GM18951 (cell line): ENCODE measurements around the gene TRIM23.
A peak's percentile ranks its signal among the peaks of the same experiment; 100 is the strongest.
"Not testable (repeated sequence)": the region's sequence is repeated elsewhere in the genome, so short reads cannot be mapped to it uniquely, and the experiment has no call there.

ENCODE experiments used
- POLR2A ChIP-seq: IDR thresholded peaks from 4 replicates; pipeline ENCODE4 v1.6.1; 2011; ENCODE audit warnings: mild to moderate bottlenecking; ENCODE audit not compliant: insufficient read length, insufficient read depth; ENCODE audit errors: extremely low read depth
- in situ Hi-C: fragments of 300-500 bp; cut with MboI; formaldehyde crosslinking; loops from one replicate; pipeline ENCODE4 v1.12.0; 2022; ENCODE audit warnings: low sequenced_read_pairs, mixed read lengths, inconsistent platforms; ENCODE audit not compliant: unreplicated experiment

TRIM23 gene

DNA sequence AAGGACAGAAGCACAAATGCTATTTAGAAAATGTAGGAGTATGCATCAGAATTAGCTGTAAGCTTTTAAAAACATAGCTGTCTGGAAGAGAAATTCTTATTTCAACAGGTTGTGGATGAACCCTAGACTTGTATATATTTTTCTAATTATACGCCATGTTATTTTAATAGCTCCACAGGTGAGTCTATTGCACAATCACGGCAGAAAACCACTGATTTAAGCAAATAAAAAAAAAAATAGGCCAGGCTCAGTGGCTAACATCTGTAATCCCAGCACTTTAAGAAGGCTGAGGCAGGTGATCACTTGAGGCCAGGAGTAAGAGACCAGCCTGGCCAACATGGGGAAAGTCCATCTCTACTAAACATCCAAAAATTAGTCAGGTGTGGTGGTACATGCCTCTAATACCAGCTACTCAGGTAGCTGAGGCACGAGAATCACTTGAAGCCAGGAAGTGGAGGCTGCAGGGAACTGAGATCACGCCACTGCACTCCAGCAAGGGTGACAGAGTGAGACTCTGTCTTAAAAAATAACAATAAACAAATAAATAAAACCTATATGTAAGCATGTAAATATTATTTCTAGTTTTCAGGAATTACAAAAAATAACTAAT, 11.7 kb downstream of the TRIM23 start:
- no peak for TF ChIP-seq POLR2A
- in situ Hi-C loops, result no loop called here

DNA sequence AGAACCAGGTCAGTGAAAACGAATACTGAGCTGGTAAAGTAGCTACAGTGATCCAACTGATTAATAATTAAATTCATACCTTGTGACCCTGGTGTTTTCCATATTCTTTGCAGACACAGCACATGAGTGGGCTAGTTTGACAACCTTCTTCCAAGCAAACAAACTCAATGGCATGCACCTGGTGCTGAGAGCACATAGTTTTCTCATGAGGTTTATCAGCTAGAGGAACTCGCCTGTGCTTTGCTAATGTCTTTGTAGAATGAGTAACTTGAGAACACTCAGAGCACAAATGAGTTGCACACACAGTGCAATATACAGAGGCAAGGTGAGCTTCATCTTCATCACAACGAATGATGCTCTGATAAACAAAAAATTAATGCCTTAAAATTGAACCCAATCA, 12.6 kb downstream of the TRIM23 start:
- in situ Hi-C loops, result no loop called here
- no peak for TF ChIP-seq POLR2A

DNA sequence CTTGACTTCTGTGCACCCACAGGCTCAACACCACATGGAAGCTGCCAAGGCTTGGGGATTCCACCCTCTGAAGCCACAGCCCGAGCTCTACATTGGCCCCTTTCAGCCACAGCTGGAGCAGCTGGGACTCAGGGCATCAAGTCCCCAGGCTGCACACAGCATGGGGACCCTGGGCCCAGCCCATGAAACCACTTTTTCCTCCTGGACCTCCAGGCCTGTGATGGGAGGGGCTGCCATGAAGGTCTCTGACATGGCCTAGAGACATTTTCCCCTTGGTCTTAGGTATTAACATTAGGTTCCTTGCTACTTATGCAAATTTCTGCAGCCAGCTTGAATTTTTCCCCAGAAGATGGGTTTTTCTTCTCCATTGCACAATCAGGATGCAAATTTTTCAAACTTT, 22.4 kb downstream of the TRIM23 start:
- in situ Hi-C loops, result not testable (repeated sequence)

DNA sequence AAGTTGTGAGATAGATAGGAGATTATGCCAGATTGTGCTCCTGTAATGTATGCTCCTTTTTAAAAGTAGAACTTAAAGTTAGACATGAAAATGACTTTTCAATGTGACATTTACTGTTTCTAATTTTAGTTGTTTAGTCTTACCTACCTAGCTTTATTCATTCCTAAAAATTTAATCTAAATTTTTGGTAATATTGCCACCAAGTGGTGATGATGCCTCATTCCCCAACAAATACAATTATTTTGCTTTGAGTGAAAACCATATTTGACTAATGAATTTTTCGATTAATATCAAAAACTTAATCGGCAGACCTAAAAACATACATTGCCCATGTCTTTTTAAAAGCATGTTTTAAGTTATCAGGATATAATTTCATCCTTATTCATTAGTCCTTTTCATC, 35.4 kb downstream of the TRIM23 start:
- in situ Hi-C loops, result no loop called here
- no peak for TF ChIP-seq POLR2A

DNA sequence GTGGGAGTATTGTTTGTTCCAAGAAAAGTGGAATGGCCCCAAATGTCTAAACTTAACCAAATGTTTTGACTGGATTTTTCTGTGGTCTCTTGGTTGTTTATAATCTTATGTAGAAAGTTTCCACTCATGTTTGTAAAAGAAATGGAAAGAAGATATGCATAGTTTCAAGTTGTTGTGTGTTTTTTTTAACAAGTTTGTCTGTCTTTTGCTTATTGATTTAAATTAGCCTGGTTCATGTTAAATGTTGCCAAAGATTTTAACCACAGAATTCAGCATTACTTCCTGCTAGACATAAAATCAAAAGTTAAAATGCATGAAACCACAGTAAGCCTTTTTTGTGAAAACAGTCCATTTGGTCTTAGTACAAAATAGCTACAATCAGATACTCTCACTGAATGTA, 47.0 kb downstream of the TRIM23 start:
- TF ChIP-seq POLR2A, result no peak

DNA sequence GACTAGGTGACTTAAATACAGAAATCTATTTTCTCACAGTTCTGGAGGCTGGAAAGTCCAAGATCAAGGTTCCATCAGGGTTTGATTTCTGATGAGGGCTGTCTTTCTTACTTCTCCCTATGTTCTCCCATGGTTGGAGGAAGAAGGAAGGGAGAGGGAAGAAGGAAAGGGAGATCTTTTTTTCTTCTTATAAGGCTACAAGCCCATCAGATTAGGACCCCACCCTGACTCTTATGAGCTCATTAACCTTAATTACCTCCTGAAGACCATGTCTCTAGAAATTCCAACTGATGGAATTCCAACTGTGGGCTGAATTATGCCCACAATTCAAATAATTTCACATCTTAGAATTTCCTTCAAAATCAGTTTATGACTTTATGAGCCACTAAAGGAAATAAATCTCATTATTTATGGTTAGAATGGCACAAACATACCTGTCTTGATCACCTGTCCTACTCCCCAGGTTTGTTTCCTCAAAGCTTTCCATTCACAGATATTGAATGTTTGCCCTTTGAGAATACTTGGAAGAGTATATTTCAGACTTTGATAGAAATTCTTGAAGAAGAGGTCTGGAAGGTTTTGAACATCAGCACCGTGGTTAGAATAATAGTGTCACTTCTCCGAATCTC, 53.4 kb downstream of the TRIM23 start:
- TF ChIP-seq POLR2A, result no peak
- in situ Hi-C loops, result no loop called here

More for the DNA sequence above, 47.0 kb downstream of the TRIM23 start:
- in situ Hi-C loops, result no loop called here

DNA sequence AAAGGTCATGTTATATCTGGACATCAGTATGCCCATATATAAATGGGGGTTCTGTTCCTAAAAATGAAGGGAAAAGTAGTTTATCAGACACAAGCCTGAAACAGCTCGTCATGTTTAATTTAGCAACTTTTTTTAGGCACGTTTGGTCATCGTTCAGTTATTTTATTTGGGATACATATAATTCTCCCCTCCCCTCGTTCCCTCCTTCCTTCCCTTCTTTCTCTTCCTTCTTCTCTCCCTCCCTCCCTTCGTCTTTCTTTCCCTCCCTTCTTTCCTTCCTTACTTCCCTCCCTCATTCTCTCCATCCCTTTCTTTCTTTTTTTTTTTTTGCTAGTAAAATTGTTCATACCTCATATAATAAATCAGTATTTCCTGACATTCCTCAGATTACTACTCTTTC, 57.6 kb downstream of the TRIM23 start:
- no peak for TF ChIP-seq POLR2A
- in situ Hi-C loops, result no loop called here

DNA sequence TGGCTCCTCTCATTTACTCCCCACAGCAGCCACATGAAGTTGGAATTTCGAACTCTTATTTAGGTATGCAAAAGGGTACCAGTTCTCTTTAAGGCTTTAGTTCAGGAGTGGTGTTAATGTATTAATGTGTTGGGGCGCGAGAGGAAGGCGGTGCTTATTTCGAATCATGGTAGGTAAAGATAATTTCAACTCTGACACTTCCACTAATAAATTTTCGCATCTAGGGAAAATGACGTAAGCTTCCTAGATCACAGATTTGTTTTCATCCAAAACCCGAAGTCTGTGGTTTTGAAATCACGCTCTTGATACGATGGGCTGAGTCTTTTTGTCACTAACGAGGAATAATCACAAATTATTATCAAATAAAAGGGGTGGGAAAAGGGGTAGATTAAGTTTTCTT, 60.4 kb downstream of the TRIM23 start:
- in situ Hi-C loops, result no loop called here
- TF ChIP-seq POLR2A, result no peak

DNA sequence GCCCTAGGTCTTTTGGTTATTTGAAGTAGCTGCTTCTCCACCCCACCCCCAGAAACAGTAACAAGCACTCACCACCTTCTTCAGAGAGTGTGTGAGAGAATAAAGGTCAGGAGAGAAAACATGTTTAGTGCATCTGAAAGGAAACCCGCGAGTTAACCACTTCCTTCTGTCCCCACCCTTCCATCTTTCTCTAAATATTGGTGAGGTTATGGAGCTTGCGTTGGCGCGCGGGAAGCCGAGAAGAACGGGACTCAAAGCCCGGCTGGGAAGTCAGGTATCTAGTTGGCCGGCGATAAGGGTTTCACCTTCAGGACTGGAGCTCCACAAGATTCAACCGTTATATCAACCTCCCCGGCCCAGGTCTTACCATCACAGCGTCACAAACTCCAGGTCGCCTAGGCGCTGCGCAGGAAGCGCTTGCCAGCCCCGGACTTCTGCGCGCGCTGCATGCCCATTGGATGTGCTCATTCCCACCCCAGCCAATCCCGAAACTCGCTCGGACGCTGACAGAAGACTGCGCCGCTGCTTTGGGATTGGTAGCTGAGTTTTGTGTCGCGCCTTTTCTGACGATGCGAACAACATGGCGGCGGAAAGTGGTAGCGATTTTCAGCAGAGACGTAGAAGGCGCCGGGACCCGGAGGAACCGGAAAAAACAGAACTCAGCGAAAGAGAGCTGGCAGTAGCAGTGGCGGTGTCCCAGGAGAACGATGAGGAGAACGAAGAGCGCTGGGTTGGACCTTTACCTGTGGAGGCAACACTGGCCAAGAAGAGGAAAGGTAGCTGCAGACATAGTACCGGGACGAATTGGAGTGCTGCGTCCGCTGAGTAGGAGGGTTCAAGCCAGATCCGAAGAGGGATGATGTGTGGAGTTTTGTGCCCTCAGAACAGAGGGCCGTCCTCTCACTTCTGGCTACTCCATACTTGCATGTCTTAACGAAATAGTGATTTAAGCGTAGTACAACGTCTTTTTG, 61.1 kb downstream of the TRIM23 start, which contains the start of the genes CENPK and PPWD1:
CENPK (minus strand) TSS at position 438 of the 971 bp plus-strand sequence. CDS start 8,261 bp downstream, outside the sequence.
PPWD1 (plus strand) TSS at position 566 of the 971 bp plus-strand sequence; CDS start at position 581, 15 bp downstream.
- in situ Hi-C loops, result no loop called here
- TF ChIP-seq POLR2A, result peak; percentile 82

DNA sequence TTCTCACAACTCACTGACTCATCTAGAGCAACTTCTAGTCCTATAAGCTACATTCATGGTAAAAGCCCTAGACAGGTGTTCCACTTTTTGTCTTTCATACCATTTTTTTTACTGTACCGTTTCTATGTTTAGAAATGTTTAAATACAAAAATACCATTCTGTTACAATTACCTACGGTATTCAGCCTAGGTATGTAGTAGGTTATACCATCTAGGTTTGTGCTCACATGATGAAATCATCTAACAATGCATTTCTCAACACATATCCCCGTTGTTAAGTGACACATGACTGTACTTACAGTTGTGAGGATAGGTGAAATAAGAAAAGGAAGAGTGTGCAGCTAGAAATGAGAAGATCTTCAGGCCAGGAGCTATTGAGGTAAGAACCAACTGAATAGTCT, 67.4 kb downstream of the TRIM23 start:
- in situ Hi-C loops, result no loop called here
- TF ChIP-seq POLR2A, result no peak

DNA sequence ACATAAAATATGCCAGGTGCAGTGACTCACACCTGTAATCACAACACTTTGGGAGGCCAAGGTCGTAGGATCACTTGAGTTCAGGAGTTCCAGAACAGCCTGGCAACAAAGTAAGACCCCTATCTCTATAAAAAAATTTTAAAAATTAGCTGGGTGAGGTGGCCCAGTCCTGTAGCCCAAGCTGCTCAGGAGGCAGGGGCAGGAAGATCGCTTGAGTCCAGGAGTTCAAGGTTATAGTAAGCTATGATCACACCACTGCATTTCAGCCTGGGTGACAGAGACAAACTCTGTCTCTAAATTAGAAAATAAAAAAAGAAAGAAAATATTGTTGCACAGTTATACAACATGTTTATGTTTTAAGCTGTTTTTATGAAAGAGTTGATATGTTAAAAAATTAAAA, 68.0 kb downstream of the TRIM23 start:
- in situ Hi-C loops, result no loop called here
- no peak for TF ChIP-seq POLR2A

DNA sequence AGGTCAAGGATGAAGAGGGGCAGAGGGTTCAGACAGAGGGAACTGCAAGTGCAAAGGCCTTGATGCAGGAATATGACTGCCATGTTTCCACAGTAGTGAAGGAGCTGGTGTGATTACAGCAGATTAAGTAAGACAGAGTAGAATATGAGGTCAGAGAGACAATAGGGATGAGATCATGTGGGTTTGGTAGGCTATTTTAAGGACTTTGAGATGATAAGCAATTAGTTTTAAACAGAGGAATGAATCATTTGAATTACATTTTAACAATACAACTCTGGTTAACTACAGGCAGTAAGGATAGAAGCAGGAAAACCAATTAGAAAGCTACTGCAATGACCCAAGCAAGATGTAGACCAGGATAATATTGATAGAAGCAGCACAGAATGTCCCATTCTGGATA, 68.8 kb downstream of the TRIM23 start:
- in situ Hi-C loops, result no loop called here
- no peak for TF ChIP-seq POLR2A

DNA sequence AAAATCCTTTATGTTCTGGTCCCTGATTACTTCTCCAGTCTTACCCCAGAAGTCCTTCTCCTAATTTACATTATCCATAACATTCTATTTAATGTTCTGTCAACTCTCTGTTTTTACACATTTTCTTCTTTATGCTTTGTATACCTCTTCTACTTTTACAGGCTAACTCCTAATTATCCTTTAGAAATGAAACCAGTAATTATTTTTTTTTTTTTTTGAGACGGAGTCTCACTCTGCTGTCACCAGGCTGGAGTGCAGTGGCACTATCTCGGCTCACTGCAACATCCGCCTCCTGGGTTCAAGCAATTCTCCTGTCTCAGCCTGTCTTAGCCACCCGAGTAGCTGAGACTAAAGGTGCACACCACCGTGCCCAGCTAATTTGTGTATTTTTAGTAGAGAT, 70.2 kb downstream of the TRIM23 start:
- in situ Hi-C loops, result no loop called here
- TF ChIP-seq POLR2A, result no peak
